ENCODE measurements around the gene MIPOL1. TPM values are rescaled to one million over a fixed set of nuclear protein-coding genes. Genes with fewer than 3 reads are reported as not detected.

The MIPOL1 gene
- total RNA-seq, 1 donor from 2014 or later = 8.9 TPM

- Histone ChIP-seq H3K9me3 (replicated peaks) (no peaks in the 10 kb centered on the region), H3K27ac (replicated peaks) (no peak overlapping the region), H3K4me3 (no peak overlapping the region), H3K27me3 (ENCODE audit: low read depth) (peaks cover 100% of the 10 kb centered on the region), H3K36me3 (no peaks in the 10 kb centered on the region), H3K4me1 (peaks cover 27% of the 10 kb centered on the region)
- no peak for TF ChIP-seq CTCF (IDR thresholded peaks at IDR 0.05; ENCODE audit: borderline replicate concordance)
- intact Hi-C loops (cut with micrococcal nuclease) = no loop called here
- DNase-seq = no peak
Measured at GRCh38 chr14:37600880-37601741, 403.4 kb downstream of the MIPOL1 start.

- intact Hi-C loops (cut with micrococcal nuclease) = no loop called here
- Histone ChIP-seq H3K4me3 (no peak overlapping the region), H3K36me3 (no peaks in the 10 kb centered on the region), H3K27ac (replicated peaks) (no peak overlapping the region), H3K4me1 (peaks cover 25% of the 10 kb centered on the region), H3K27me3 (ENCODE audit: low read depth) (peaks cover 100% of the 10 kb centered on the region), H3K9me3 (replicated peaks) (no peaks in the 10 kb centered on the region)
- no peak for DNase-seq
- TF ChIP-seq CTCF (IDR thresholded peaks at IDR 0.05; ENCODE audit: borderline replicate concordance) = no peak
Measured at GRCh38 chr14:37601865-37602264, 404.1 kb downstream of the MIPOL1 start.

Other genes with a start within 250 kb of the MIPOL1 start
- gene SLC25A21, start 25.3 kb upstream of the MIPOL1 start, total RNA-seq = 0.77 TPM